Transverse colon (tissue), 4 donors: ENCODE measurements around the gene STEAP2. TPM values are rescaled to one million over a fixed set of nuclear protein-coding genes. Genes with fewer than 3 reads are reported as not detected.

Experiments used
- DNase-seq: peaks from one replicate; pipeline ENCODE4 v3.0.0-alpha.2; 2019
- H3K27ac ChIP-seq, 4 donors: fragments of 200-600 bp; sonication (generic); 2 replicates each; pipeline ENCODE4 v1.5.1; 2016 to 2018; ENCODE audit warnings: inconsistent platforms in 4 of 4
- H3K27me3 ChIP-seq: fragments of 200-600 bp; sonication (generic); 2 replicates; pipeline ENCODE4 v1.5.1; 2017; ENCODE audit warnings: inconsistent platforms
- H3K36me3 ChIP-seq, 4 donors: fragments of 200-600 bp; sonication (generic); 2 replicates each; pipeline ENCODE4 v1.5.1; 2017 to 2019; ENCODE audit warnings: inconsistent platforms in 4 of 4
- H3K4me1 ChIP-seq, 4 donors: fragments of 200-600 bp; sonication (generic); 2 replicates each; pipeline ENCODE4 v1.5.1; 2017 to 2020; ENCODE audit warnings: inconsistent platforms in 4 of 4
- H3K4me3 ChIP-seq, 4 donors: fragments of 200-600 bp; sonication (generic); 1 replicate in 1 of 4; 2 replicates in 3 of 4; pipeline versions ENCODE4 v1.5.1 to v1.6.1; 2017 to 2019; ENCODE audit warnings: inconsistent platforms in 4 of 4
- H3K9me3 ChIP-seq, 2 donors: fragments of 200-600 bp; sonication (generic); 2 replicates each; pipeline ENCODE4 v1.5.1; 2017 to 2019; ENCODE audit warnings: inconsistent platforms in 2 of 2
- EP300 ChIP-seq: sonication (generic); formaldehyde crosslinking; IDR thresholded peaks from one replicate; pipeline ENCODE4 v1.6.1; 2017; ENCODE audit warnings: antibody characterized with exemption, low read depth
- POLR2A ChIP-seq: fragments of 450-650 bp; IDR thresholded peaks from one replicate; pipeline ENCODE4 v1.6.1; 2016; ENCODE audit warnings: antibody characterized with exemption, mild to moderate bottlenecking, moderate library complexity
- POLR2AphosphoS5 ChIP-seq, 3 donors: sonication (generic); formaldehyde crosslinking; IDR thresholded peaks; one replicate each; pipeline ENCODE4 v1.6.1; 2016; ENCODE audit warnings: antibody characterized with exemption in 3 of 3
- WGBS, 2 donors: methylation state at CpG; one replicate each; pipeline ENCODE4 v1.1.5; 2018; ENCODE audit warnings: low coverage in 1 of 2; 5-methylcytosine and 5-hydroxymethylcytosine counted together
- in situ Hi-C, 4 donors: fragments of 200-750 bp; cut with MboI; loops; one replicate each; pipeline versions ENCODE4 v1.15.0 to v1.15.1; 2017; ENCODE audit warnings: low sequenced_read_pairs in 3 of 4, low pct_ligation_motif_present in 1 of 4, low pct_unique_long_range_greater_than_20kb in 1 of 4
- intact Hi-C: fragments of 100-400 bp; cut with DNase I; formaldehyde crosslinking; loops from one replicate; pipeline ENCODE4 v1.15.1; 2023; ENCODE audit warnings: low total_unique reads
- total RNA-seq, 4 donors: library from RNA; depleted of rRNA; stranded (reverse); fragments of >200 nt; gene quantifications; one replicate each; pipeline ENCODE4 v1.1.0, GENCODE V29; 2016
- TF ChIP-seq, protein P1 (sequence below), 5 experiments: fragments of 200-600 bp in 3 of 5; fragments of 450-650 bp in 2 of 5; sonication (generic) in 3 of 5; IDR thresholded peaks; 1 replicate in 2 of 5; 2 replicates in 3 of 5; pipeline ENCODE4 v1.5.1; 2016 to 2017; ENCODE audit warnings: antibody characterized with exemption in 5 of 5, inconsistent platforms in 3 of 5, mild to moderate bottlenecking in 2 of 5, moderate library complexity in 1 of 5

Gene STEAP2
- total RNA-seq, 4 donors from 2014 or later = 9.2 to 42.9 (median 27.9) TPM

DNA sequence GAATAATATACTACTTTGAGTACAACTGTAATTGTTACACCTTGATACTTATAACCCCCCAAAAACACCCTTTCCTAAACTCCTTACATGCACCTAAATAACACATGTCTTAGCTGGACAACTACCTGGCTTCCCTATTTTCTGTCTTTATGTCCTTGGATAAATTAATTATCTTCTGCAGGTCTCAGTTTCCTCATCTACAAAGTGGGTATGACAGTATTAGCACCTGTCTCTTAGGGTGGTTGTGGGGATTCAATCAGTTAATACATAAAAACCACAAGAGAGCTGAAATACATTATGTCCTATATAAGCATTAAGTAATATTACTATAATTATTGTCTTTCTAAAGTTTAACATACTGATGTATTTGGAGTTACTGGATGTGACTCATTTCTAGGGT, 10.8 kb downstream of the STEAP2 start:
- Histone ChIP-seq H3K4me1 (no peaks in the 10 kb centered on the region), H3K4me3 (no peak overlapping the region), H3K9me3 (no peaks in the 10 kb centered on the region), H3K36me3 (peaks cover 0 to 7% (median 0%) of the 10 kb centered on the region in 4 donors), H3K27me3 (no peaks in the 10 kb centered on the region), H3K27ac (peak overlapping the region in 2 of 4 donors; percentile 20 to 47)
- intact Hi-C loops (no loop called here), in situ Hi-C loops (no loop called here)
- no peak for TF ChIP-seq POLR2A
- TF ChIP-seq, protein P1, sequence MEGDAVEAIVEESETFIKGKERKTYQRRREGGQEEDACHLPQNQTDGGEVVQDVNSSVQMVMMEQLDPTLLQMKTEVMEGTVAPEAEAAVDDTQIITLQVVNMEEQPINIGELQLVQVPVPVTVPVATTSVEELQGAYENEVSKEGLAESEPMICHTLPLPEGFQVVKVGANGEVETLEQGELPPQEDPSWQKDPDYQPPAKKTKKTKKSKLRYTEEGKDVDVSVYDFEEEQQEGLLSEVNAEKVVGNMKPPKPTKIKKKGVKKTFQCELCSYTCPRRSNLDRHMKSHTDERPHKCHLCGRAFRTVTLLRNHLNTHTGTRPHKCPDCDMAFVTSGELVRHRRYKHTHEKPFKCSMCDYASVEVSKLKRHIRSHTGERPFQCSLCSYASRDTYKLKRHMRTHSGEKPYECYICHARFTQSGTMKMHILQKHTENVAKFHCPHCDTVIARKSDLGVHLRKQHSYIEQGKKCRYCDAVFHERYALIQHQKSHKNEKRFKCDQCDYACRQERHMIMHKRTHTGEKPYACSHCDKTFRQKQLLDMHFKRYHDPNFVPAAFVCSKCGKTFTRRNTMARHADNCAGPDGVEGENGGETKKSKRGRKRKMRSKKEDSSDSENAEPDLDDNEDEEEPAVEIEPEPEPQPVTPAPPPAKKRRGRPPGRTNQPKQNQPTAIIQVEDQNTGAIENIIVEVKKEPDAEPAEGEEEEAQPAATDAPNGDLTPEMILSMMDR (IDR thresholded peaks at IDR 0.05) = no peak
- no peak for TF ChIP-seq EP300
- TF ChIP-seq POLR2AphosphoS5 (IDR thresholded peaks at IDR 0.05) = no peak
- DNase-seq = no peak

DNA sequence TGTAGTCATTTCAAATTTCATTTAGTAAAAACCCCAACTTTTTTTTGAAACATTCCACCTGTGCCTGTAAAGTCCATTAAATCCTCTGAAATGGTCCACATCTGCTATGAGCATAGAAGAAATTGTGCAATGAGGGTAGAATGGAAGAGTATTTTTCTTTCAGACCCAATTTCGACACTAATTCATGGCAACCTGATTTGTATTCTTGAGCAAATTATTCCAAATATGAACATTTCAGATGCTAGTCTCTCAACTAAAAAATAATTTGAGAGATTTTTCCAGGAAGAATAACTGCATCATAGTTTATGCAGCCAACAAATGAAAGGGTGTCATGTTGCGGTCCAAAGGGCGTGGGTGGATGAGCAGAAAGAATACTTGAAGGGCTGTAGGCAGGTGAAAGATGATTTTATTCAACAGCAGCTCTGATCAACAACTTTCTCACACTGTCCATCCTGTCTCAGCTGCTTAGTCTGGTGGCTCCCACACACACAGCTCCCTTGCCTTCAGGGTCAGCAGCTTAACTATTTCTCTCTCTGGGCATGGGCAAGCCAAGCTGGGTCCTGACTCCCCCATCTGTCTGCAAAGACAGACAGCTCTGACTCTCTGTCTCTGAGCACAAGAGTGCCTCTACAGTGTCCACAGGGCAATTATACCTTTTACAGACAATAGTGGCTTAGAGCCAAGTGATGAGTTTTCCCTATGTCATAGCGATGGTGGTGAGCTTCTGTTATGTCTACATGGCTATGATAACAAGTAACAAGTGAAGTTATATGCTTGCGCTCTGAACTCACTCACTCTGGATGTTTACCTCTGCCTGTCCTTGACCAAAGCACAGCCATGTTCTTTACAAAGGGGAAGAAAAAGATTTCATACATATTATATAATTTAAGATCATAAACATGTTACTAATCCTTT, 11.5 kb downstream of the STEAP2 start:
- H3K4me1 ChIP-seq = no peaks in the 10 kb centered on the region
- H3K36me3 ChIP-seq = peaks cover 0 to 8% (median 0%) of the 10 kb centered on the region in 4 donors
- no peaks in the 10 kb centered on the region for H3K27me3 ChIP-seq
- H3K27ac ChIP-seq = peak overlapping the region in 2 of 4 donors; percentile 4 to 54
- peak in 1 of 3 donors; percentile 49 for TF ChIP-seq POLR2AphosphoS5 (IDR thresholded peaks at IDR 0.05)
- TF ChIP-seq, protein P1 (IDR thresholded peaks at IDR 0.05) = no peak
- no peak for TF ChIP-seq EP300
- TF ChIP-seq POLR2A = no peak
- H3K4me3 ChIP-seq = no peak overlapping the region
- in situ Hi-C loops (no loop called here), intact Hi-C loops (no loop called here)
- no peak for DNase-seq
- 70 to 91% methylated on average over 4 to 5 of the region's 5 CpGs for WGBS, 2 donors
- no peaks in the 10 kb centered on the region for H3K9me3 ChIP-seq

DNA sequence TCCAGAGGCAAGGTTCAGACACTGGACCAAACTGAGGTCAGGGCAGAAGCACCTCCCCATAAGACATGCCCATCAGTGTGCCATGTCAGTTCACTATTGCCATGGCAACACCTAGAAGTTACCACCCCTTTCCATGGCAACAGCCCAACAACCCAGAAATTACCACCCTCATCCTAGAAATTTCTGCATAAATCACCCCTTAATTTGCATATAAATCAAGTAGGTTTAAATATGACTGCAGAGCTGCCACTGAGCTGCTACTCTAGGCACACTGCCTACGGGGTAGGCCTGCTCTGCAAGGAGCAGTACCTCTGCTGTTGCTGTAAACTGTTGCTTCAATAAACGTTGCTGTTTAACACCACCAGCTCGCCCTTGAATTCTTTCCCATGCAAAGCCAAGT, 12.7 kb downstream of the STEAP2 start:
- Histone ChIP-seq H3K4me1 (peaks cover 0 to 8% (median 2%) of the 10 kb centered on the region in 4 donors), H3K4me3 (no peak overlapping the region), H3K9me3 (no peaks in the 10 kb centered on the region), H3K27me3 (no peaks in the 10 kb centered on the region), H3K36me3 (peaks cover 0 to 8% (median 0%) of the 10 kb centered on the region in 4 donors), H3K27ac (peak overlapping the region in 2 of 4 donors; percentile 4 to 54)
- TF ChIP-seq, protein P1 (IDR thresholded peaks at IDR 0.05) = no peak
- TF ChIP-seq POLR2A = no peak
- no peak for TF ChIP-seq POLR2AphosphoS5 (IDR thresholded peaks at IDR 0.05)
- TF ChIP-seq EP300 = no peak
- whole genome bisulfite sequencing, 2 donors = 65% methylated on average over 3 of the region's 3 CpGs; no CpG with 5 or more reads in 1 of the 2 donors
- in situ Hi-C loops = no loop called here
- intact Hi-C loops = no loop called here
- DNase-seq = no peak

DNA sequence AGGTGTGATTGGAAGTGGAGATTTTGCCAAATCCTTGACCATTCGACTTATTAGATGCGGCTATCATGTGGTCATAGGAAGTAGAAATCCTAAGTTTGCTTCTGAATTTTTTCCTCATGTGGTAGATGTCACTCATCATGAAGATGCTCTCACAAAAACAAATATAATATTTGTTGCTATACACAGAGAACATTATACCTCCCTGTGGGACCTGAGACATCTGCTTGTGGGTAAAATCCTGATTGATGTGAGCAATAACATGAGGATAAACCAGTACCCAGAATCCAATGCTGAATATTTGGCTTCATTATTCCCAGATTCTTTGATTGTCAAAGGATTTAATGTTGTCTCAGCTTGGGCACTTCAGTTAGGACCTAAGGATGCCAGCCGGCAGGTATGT, 13.6 kb downstream of the STEAP2 start:
- intact Hi-C loops (no loop called here), in situ Hi-C loops (no loop called here)
- Histone ChIP-seq H3K4me3 (no peak overlapping the region), H3K27ac (no peak overlapping the region), H3K36me3 (peaks cover 0 to 8% (median 0%) of the 10 kb centered on the region in 4 donors), H3K9me3 (no peaks in the 10 kb centered on the region), H3K27me3 (no peaks in the 10 kb centered on the region), H3K4me1 (peaks cover 0 to 11% (median 6%) of the 10 kb centered on the region in 4 donors)
- TF ChIP-seq POLR2A (no peak), EP300 (no peak), POLR2AphosphoS5 (IDR thresholded peaks at IDR 0.05) (no peak)
- TF ChIP-seq, protein P1 (IDR thresholded peaks at IDR 0.05) = no peak
- WGBS, 2 donors = 87 to 95% methylated on average over 3 of the region's 3 CpGs
- DNase-seq = no peak
